RPMI8226 (cell line): ENCODE data around the gene GPHN.

ENCODE experiments used
- DNase-seq: peaks from one replicate; pipeline ENCODE4 v3.0.0-alpha.2; 2015

The GPHN gene

GRCh38 chr14:67172520-67172919 is 664.6 kb downstream of the GPHN start:
- DNase-seq: no peak

GRCh38 chr14:67173719-67174118 is 665.8 kb downstream of the GPHN start:
- no peak for DNase-seq

- peak; percentile 62 for DNase-seq
These were observed 678.3 kb downstream of the GPHN start for GRCh38 chr14:67186172-67186768.

GRCh38 chr14:67186789-67187584 is 679.0 kb downstream of the GPHN start:
- DNase-seq: peak; percentile 83

GRCh38 chr14:67187826-67188225 is 679.9 kb downstream of the GPHN start:
- DNase-seq: peak; percentile 84

- no peak for DNase-seq
These were observed 680.4 kb downstream of the GPHN start for GRCh38 chr14:67188326-67188725.

GRCh38 chr14:67191768-67192290 is 683.9 kb downstream of the GPHN start:
- no peak for DNase-seq

- no peak for DNase-seq
These were observed 684.4 kb downstream of the GPHN start for GRCh38 chr14:67192366-67192765.

GRCh38 chr14:67195279-67195678 is 687.3 kb downstream of the GPHN start:
- DNase-seq: no peak

- DNase-seq: no peak
These were observed 691.1 kb downstream of the GPHN start for GRCh38 chr14:67199016-67199415.

GRCh38 chr14:67207810-67208209 is 699.9 kb downstream of the GPHN start:
- no peak for DNase-seq

GRCh38 chr14:67218126-67218525 is 710.2 kb downstream of the GPHN start:
- DNase-seq: no peak

- no peak for DNase-seq
These were observed 713.5 kb downstream of the GPHN start for GRCh38 chr14:67221248-67221981.

- DNase-seq: no peak
These were observed 714.0 kb downstream of the GPHN start for GRCh38 chr14:67221982-67222328.

GRCh38 chr14:67225523-67225922 is 717.6 kb downstream of the GPHN start:
- no peak for DNase-seq

- DNase-seq: no peak
These were observed 720.5 kb downstream of the GPHN start for GRCh38 chr14:67228325-67228984.
